WTC11 (cell line): ENCODE results near the gene ALDH3B1. TPM values are rescaled to one million over a fixed set of nuclear protein-coding genes. Genes with fewer than 3 reads are reported as not detected.

ENCODE experiments used
- ATAC-seq: fragments of 200-7000 bp; cut with Tn5 transposase; 2 replicates; pipeline ENCODE4 v1.10.0; 2021; ENCODE audit warnings: mild to moderate bottlenecking, moderate library complexity
- CTCF ChIA-PET: fragments of 300-600 bp; sonication (Branson Sonifier 250); formaldehyde crosslinking; loops from one replicate; lab custom pipeline; 2021; ENCODE audit warnings: antibody characterized with exemption; lab: Charles Lee
- POLR2A ChIA-PET: fragments of 350-600 bp; sonication (Branson Sonifier 250); formaldehyde crosslinking; loops from one replicate; lab custom pipeline; 2021; ENCODE audit warnings: antibody characterized with exemption; lab: Charles Lee
- DNase-seq: peaks from one replicate; pipeline ENCODE4 v3.0.0; 2021; ENCODE audit warnings: low spot score
- H3K27ac Mint-ChIP-seq: 2 replicates; pipeline ENCODE4 v1.8.0; 2021; ENCODE audit warnings: mixed read lengths
- H3K27me3 Mint-ChIP-seq: 2 replicates; pipeline ENCODE4 v1.8.0; 2021; ENCODE audit warnings: low read depth, mild to moderate bottlenecking, moderate library complexity, mixed read lengths
- H3K36me3 Mint-ChIP-seq: 2 replicates; pipeline ENCODE4 v1.8.0; 2021; ENCODE audit warnings: mixed read lengths
- H3K4me1 Mint-ChIP-seq: 2 replicates; pipeline ENCODE4 v1.8.0; 2022; ENCODE audit warnings: mixed read lengths
- H3K4me3 Mint-ChIP-seq: 2 replicates; pipeline ENCODE4 v1.8.0; 2021; ENCODE audit warnings: mild to moderate bottlenecking, moderate library complexity, mixed read lengths
- H3K9me3 Mint-ChIP-seq: 2 replicates; pipeline ENCODE4 v1.8.0; 2021; ENCODE audit warnings: mixed read lengths
- CREM ChIP-seq: sonication (generic); formaldehyde crosslinking; IDR thresholded peaks from 2 replicates; pipeline ENCODE4 v1.8.1; 2022; ENCODE audit warnings: mild to moderate bottlenecking, missing genetic modification reagents, moderate library complexity
- E2F4 ChIP-seq: sonication (generic); formaldehyde crosslinking; IDR thresholded peaks from 2 replicates; pipeline ENCODE4 v1.8.1; 2022; ENCODE audit warnings: low read depth, mild to moderate bottlenecking, moderate library complexity, missing genetic modification reagents, borderline replicate concordance
- EMX1 ChIP-seq: fragments of 250-450 bp; sonication (Bioruptor Pico); IDR thresholded peaks from 2 replicates; pipeline ENCODE4 v1.8.0; 2021; ENCODE audit warnings: mild to moderate bottlenecking
- FOXJ3 ChIP-seq: sonication (generic); formaldehyde crosslinking; IDR thresholded peaks from 2 replicates; pipeline ENCODE4 v1.9.0; 2021; ENCODE audit warnings: missing genetic modification reagents, mild to moderate bottlenecking, borderline replicate concordance
- GRHL2 ChIP-seq: fragments of 250-450 bp; sonication (Bioruptor Pico); IDR thresholded peaks from 2 replicates; pipeline ENCODE4 v1.8.0; 2022; ENCODE audit warnings: mild to moderate bottlenecking, moderate library complexity; ENCODE audit not compliant: insufficient replicate concordance, severe bottlenecking
- GTF2I ChIP-seq: fragments of 250-450 bp; sonication (Bioruptor Pico); conservative IDR thresholded peaks from 2 replicates; pipeline ENCODE4 v1.4.0; 2021; ENCODE audit warnings: mild to moderate bottlenecking
- JUN ChIP-seq: sonication (generic); formaldehyde crosslinking; IDR thresholded peaks from 2 replicates; pipeline ENCODE4 v1.8.0; 2023; ENCODE audit warnings: mild to moderate bottlenecking, missing genetic modification reagents
- MLX ChIP-seq: sonication (generic); formaldehyde crosslinking; IDR thresholded peaks from 2 replicates; pipeline ENCODE4 v1.8.1; 2023; ENCODE audit warnings: mild to moderate bottlenecking, missing genetic modification reagents, moderate library complexity
- NFYB ChIP-seq: sonication (generic); formaldehyde crosslinking; conservative IDR thresholded peaks from 2 replicates; pipeline ENCODE4 v1.8.0; 2022; ENCODE audit warnings: low read depth, missing genetic modification reagents
- PRRX2 ChIP-seq: fragments of 250-450 bp; sonication (Bioruptor Pico); IDR thresholded peaks from 2 replicates; pipeline ENCODE4 v1.8.0; 2021; ENCODE audit warnings: mild to moderate bottlenecking
- TCF7 ChIP-seq: sonication (generic); formaldehyde crosslinking; IDR thresholded peaks from 2 replicates; pipeline ENCODE4 v1.8.0; 2022; ENCODE audit warnings: mild to moderate bottlenecking, low read depth, missing genetic modification reagents, moderate library complexity
- total RNA-seq: library from RNA; stranded (reverse); gene quantifications from 3 replicates; pipeline ENCODE4 v1.2.3, GENCODE V29; 2021
- TF ChIP-seq, protein P1 (sequence below): sonication (generic); formaldehyde crosslinking; IDR thresholded peaks from 2 replicates; pipeline ENCODE4 v1.8.1; 2022; ENCODE audit warnings: mild to moderate bottlenecking, missing genetic modification reagents, moderate library complexity, borderline replicate concordance
- TF ChIP-seq, protein P2 (sequence below): fragments of 250-450 bp; sonication (Bioruptor Pico); IDR thresholded peaks from 2 replicates; pipeline ENCODE4 v1.9.0; 2021; ENCODE audit warnings: mild to moderate bottlenecking
- TF ChIP-seq, protein P3 (sequence below): fragments of 200-600 bp; IDR thresholded peaks from 2 replicates; pipeline ENCODE4 v1.8.0; 2022; ENCODE audit warnings: antibody characterized with exemption

The ALDH3B1 gene
- total RNA-seq, 1 experiment from 2014 or later: 0.46 TPM

- no peak for ATAC-seq
Measured at GRCh38 chr11:68007498-68008380, 2.4 kb upstream of the ALDH3B1 start.

More at GRCh38 chr11:68007498-68008380, 2.4 kb upstream of the ALDH3B1 start:
- DNase-seq: no peak
- ChIA-PET CTCF (interaction anchor here (0.6 to 2.7 kb wide), 2 partner anchors 14 to 626 kb away, joined by 3 to 12 read pairs; no protein-coding TSS in a partner anchor), POLR2A (no interaction called here)
- Mint-ChIP-seq H3K4me3 (no peak overlapping the region), H3K36me3 (no peaks in the 10 kb centered on the region), H3K4me1 (peaks cover 35% of the 10 kb centered on the region), H3K27me3 (no peaks in the 10 kb centered on the region; the same call in 1 of the 2 replicates), H3K27ac (no peak overlapping the region), H3K9me3 (no peaks in the 10 kb centered on the region)
- no peak for TF ChIP-seq GTF2I (CRISPR knock-in tag)
- TF ChIP-seq PRRX2 (CRISPR knock-in tag): no peak
- no peak for TF ChIP-seq NFYB (CRISPR knock-in tag)
- TF ChIP-seq E2F4 (CRISPR knock-in tag): no peak
- TF ChIP-seq CREM: no peak
- TF ChIP-seq, protein P1, sequence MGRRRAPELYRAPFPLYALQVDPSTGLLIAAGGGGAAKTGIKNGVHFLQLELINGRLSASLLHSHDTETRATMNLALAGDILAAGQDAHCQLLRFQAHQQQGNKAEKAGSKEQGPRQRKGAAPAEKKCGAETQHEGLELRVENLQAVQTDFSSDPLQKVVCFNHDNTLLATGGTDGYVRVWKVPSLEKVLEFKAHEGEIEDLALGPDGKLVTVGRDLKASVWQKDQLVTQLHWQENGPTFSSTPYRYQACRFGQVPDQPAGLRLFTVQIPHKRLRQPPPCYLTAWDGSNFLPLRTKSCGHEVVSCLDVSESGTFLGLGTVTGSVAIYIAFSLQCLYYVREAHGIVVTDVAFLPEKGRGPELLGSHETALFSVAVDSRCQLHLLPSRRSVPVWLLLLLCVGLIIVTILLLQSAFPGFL (CRISPR knock-in tag): no peak
- TF ChIP-seq GRHL2: no peak
- TF ChIP-seq, protein P2, sequence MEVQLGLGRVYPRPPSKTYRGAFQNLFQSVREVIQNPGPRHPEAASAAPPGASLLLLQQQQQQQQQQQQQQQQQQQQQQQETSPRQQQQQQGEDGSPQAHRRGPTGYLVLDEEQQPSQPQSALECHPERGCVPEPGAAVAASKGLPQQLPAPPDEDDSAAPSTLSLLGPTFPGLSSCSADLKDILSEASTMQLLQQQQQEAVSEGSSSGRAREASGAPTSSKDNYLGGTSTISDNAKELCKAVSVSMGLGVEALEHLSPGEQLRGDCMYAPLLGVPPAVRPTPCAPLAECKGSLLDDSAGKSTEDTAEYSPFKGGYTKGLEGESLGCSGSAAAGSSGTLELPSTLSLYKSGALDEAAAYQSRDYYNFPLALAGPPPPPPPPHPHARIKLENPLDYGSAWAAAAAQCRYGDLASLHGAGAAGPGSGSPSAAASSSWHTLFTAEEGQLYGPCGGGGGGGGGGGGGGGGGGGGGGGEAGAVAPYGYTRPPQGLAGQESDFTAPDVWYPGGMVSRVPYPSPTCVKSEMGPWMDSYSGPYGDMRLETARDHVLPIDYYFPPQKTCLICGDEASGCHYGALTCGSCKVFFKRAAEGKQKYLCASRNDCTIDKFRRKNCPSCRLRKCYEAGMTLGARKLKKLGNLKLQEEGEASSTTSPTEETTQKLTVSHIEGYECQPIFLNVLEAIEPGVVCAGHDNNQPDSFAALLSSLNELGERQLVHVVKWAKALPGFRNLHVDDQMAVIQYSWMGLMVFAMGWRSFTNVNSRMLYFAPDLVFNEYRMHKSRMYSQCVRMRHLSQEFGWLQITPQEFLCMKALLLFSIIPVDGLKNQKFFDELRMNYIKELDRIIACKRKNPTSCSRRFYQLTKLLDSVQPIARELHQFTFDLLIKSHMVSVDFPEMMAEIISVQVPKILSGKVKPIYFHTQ (CRISPR knock-in tag): no peak
- TF ChIP-seq MLX (CRISPR knock-in tag): no peak
- TF ChIP-seq, protein P3, sequence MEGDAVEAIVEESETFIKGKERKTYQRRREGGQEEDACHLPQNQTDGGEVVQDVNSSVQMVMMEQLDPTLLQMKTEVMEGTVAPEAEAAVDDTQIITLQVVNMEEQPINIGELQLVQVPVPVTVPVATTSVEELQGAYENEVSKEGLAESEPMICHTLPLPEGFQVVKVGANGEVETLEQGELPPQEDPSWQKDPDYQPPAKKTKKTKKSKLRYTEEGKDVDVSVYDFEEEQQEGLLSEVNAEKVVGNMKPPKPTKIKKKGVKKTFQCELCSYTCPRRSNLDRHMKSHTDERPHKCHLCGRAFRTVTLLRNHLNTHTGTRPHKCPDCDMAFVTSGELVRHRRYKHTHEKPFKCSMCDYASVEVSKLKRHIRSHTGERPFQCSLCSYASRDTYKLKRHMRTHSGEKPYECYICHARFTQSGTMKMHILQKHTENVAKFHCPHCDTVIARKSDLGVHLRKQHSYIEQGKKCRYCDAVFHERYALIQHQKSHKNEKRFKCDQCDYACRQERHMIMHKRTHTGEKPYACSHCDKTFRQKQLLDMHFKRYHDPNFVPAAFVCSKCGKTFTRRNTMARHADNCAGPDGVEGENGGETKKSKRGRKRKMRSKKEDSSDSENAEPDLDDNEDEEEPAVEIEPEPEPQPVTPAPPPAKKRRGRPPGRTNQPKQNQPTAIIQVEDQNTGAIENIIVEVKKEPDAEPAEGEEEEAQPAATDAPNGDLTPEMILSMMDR: no peak
- no peak for TF ChIP-seq EMX1
- TF ChIP-seq FOXJ3: no peak
- TF ChIP-seq TCF7 (CRISPR knock-in tag): no peak
- no peak for TF ChIP-seq JUN
